Measurements from ENCODE around the gene IPO11.
"Not testable (repeated sequence)": the region's sequence is repeated elsewhere in the genome, so short reads cannot be mapped to it uniquely, and the experiment has no call there.

IPO11 gene

DNA sequence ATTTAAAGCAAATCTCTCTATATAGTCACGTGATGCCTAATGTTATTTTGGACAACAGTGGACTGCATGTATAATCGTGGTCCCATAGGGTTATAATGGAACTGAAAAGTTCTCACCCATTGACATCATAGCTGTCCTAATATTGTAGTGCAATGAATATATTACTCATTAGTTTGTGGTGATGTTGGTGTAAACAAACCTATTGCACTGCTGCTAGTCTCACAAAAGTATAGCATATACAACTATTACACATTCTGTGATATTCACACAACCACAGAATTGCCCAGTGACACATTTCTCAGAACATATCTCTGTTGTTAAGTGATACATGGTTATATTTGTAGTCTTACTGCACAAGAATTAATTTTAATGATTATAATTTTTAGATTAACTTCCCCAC is 37.7 kb downstream of the IPO11 start:
- no peak for DNase-seq

DNA sequence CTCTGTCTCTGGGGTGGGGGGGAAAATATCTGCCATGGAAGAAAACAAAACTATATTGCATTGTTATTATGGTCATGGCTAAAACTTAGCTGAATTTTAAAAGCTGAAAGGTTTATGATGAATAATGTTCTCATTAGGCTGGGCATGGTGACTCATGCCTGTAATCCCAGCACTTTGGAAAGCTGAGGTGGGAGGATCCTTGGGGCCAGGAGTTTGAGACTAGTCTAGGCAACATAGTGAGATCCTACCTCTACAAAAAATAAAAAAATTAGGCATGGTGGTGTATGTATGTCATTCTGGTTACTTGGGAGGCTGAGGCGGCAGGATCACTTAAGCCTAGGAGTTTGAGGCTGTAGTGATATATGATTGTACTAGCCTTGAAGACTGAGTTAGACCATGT is 44.5 kb downstream of the IPO11 start:
- DNase-seq, result peak; percentile 44

DNA sequence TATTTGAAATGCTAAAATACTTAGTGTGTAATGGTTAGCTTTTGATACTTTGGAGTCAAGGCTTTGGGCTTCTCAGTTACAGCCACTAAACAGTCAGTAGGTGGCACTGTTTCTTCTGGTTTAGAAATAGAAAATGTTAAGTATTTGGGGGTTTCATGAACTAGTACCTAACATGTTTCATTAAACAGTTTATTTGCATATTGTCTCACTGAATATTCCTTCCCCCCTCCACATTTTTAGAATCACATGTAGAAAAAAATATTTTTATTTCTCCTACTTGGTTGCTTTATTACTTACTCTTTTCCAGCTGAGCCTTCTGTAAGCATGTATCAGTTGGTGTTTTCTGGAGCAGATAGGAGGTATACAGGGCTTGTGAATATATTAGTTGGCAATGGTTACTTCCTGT is 48.0 kb downstream of the IPO11 start:
- DNase-seq, result peak; percentile 52

DNA sequence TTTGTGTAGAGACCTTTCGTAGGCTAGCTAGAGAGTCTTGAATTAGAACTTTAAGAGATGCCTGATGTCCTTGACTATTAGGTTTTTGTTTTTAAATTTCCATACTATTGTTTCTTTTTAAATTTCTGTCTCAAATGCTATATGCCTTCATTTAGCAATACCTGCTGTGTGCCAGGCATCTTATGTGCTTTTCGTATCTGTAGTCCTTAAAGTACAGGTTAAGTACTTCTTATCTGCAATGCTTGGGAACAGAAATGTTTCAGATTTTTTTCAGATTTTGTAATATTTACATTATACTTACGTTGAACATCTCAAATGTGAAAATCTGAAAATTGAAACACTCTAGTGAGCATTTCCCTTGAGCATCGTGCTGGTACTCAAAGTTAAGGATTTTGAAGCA is 49.0 kb downstream of the IPO11 start:
- DNase-seq, result no peak

DNA sequence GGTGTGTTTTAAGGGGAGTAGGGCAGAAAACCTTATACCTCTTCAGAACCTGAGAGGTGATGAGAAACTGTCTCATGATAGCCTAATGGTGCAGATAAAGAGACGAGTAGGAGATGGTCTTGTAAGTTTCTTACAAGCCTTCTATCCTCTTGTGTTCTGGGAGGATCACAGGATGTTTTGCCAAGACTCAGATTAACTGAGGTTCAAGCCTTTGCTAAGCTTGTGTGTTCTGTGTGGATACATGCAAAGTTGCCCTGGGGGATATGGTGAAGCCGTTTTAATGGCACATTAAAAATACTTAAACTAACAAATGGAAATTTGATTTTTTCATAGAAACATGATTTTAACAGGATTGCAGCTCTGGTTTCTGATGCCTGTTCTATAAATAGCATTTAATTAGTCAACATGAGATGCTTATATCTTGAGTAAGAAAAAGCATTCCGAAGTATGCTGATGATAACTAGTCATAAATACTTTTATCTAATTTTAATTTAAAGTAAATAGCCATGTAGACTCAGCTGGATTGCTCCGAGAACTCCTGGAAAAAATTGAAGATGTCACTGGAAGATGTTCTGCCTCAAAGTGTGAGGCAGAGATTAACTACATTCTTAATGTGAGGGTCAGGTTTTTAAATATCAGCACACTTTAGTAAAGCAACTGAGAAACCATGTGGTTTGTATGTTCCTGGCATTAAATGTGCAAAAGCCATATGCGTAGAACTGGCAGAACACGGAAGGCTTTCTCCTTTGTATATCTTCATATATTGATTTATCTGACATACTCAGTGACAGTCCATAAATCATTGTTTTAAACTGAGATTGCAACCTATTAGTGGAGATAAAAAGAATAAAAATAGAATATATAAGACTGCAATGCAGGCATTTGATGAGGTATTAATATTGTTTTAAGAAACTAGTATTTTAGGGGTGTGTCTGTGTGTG is 53.7 kb downstream of the IPO11 start:
- peak; percentile 49 for DNase-seq

DNA sequence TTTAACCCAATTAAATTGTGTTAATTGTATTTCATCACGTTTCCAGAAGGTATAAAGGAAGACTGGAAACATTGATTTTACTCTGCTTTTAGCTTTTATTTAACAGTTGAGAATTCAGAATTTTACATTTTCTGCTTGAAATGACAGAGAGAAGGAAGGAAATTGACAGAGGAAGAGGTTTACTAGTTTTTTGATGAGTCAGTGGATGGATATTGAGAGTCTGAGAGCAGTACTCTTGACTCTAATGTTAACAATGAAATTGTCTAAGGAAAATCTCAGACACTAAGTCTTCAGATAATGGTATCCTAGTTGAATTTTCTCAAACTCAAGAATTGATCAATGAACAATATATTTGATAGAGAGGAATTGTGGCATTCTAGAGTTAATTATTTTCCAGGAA is 60.6 kb downstream of the IPO11 start:
- DNase-seq, result peak; percentile 25

DNA sequence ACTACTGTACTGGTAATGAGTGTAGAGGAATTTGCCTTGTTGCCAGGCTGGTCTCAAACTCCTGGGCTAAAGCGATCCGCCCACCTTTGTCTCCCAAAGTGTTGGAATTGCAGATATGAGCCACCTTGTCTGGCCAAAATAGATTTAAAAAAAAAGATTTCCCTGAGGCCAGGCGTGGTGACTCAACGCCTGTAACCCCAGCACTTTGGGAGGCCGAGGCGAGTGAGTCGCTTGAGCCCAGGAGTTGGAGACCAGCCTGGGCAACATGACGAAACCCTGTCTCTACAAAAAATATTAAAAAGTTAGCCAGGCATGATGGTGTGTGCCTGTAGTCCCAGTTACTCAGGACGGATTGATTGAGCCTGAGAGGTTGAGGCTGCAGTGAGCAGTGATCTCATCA is 62.5 kb downstream of the IPO11 start:
- peak; percentile 78 for DNase-seq

DNA sequence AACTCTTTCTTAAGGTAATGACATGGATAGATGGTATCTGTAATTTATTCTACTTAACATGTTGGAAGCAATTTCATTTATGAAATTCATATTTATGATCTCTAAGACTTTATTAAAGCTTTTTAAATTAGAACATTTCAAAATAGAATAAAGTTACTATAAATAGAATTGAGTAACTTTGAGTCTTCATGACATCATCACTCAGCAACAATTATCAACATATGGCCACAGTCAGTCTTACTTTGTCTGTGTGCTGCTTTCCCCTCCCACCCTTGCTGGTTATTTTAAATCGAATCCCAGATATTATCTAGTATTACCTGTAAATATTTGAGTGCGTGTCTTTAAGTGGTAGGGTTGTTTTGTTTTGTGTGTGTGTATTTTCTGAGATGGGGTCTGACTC is 65.2 kb downstream of the IPO11 start:
- DNase-seq, result peak; percentile 22

DNA sequence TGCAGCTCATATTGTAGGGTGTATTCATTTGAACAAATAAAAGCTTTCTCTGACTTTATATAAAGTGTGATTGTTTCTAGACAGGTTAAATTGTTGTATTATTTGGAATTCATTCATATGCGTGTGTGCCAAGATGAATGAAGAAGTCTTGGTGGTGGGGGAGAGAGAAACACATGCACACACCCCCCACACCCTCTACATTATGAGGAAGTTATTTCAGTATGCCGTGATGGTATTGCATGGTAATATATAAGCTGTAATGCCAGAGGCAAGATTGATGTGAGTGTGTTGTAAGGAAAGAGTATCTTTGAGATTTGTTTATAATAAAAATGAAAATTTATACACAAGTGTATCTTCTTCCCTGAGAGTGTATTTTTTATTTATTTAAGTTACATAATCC is 71.0 kb downstream of the IPO11 start:
- DNase-seq, result no peak

DNA sequence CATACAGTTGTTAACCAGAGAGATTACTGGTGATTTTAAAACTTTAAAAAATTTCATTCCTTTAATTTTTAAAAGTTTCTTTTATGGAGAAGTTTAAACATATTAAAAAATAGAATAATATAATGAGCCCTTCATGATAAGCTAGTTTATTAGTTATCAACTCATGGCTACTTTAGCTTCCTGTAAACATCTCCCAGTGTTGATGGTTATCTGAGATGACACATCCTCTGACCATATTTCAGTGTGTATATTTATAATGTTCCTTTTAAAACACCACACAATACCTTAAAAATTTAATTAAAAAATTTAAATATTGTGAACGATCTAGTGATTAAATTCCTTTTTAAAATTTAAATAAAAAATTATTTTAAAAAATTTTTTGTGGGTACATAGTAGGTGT is 74.1 kb downstream of the IPO11 start:
- no peak for DNase-seq

DNA sequence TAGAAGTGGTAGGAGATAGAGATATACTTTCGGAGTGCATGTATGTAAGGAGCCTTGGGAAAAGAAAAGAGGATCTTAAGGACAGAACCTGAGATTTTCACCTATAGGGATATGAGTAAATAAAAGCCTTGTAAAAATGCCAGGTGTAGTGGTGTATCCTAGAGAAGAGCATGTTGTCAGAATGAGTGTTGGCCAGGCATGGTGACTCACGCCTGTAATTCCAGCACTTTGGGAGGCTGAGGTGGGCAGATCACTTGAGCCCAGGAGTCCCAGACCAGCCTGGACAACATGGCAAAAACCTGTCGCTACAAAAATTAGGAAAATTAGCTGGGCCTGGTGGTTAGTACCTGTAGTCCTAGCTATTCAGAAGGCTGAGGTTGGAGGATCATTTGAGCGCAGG is 76.0 kb downstream of the IPO11 start:
- DNase-seq, result no peak

DNA sequence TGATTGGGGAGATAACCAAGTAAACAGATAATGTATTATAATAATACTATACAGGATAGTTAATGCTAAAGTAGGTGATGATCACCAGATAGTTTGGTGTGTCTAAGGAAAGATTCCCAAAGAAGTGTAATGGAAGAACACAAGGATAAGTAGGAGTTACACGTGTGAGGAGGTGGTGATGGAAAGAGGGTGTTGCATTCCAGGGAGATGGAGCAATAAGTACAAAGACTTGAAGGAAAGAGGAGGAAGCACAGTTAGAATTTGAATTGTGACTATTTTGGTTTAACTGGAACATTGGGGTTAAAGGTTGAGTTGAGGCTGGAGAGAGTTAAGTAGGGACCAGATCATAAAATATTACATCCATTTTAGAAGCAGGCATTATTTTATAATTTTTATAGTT is 76.9 kb downstream of the IPO11 start:
- no peak for DNase-seq

DNA sequence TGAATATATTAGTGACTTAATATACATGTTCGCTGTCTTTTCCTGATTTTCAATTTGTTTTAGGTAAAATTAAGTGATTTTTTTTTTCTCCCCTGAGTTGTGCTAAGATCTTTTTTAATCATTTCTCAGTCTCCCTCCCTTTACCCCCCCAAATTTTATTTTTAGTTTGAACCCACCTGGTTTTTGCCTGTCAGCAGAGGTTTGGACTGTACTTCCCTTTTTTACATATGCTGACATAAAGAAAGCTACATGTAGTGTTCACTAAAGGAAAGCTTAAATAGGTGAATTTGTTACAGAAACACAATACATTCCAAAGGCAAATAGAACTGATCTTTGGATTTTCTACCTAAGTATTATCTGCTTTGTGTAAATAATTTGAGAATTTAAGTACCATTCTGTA is 82.2 kb downstream of the IPO11 start:
- DNase-seq, result no peak

DNA sequence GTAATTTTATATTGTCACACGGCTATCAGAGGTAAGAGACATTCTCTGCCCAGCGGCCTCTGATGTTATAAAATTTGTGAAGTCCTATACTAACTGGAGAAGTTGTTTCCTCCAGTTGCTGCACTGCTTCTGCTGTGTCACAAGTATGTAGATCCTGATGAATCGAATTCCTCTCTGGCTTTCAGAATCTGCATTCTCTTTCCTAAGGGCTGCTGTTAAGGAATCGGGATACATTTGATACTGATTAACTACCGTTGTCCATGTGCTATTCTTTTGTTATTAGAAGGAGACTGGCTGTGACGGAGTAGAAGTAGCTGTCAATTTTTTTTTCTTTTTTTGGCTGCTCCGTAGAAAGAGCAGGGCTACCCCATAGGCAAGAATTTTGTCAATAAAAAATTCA is 84.3 kb downstream of the IPO11 start:
- no peak for DNase-seq

DNA sequence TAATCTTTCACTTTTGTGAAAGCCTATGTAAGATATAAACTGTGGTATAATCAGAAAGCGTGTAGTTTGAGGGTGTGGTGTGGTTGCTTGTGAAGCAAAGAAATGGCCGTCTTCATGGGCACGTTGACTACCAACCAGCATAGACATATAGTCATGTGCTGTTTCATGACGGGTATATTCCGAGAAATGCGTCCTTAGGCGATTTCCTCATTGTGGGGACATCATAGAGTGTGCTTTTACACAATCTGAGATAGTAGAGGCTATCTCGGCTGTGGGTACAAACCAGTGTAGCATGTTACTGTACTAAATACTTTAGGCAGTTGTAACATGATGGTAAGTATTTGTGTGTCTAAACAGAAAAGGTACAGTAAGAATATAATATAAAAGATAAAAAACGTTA is 86.4 kb downstream of the IPO11 start:
- no peak for DNase-seq

DNA sequence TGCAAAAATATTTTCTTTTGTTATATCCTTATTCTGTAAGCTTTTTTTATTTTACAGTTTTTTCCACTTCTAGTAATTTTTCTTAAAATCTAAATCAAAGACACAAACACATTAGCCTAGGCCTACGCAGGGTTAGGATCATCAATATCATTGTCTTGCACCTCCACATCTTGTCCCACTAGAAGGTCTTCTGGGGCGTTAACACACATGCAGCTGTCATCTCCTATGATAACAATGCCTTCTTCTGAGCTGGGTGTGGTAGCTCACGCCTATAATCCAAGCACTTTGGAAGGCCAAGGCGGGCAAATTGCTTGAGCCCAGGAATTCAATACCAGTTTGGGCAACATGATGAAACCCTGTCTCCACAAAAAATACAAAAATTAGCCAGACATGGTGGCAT is 87.2 kb downstream of the IPO11 start:
- DNase-seq, result no peak

DNA sequence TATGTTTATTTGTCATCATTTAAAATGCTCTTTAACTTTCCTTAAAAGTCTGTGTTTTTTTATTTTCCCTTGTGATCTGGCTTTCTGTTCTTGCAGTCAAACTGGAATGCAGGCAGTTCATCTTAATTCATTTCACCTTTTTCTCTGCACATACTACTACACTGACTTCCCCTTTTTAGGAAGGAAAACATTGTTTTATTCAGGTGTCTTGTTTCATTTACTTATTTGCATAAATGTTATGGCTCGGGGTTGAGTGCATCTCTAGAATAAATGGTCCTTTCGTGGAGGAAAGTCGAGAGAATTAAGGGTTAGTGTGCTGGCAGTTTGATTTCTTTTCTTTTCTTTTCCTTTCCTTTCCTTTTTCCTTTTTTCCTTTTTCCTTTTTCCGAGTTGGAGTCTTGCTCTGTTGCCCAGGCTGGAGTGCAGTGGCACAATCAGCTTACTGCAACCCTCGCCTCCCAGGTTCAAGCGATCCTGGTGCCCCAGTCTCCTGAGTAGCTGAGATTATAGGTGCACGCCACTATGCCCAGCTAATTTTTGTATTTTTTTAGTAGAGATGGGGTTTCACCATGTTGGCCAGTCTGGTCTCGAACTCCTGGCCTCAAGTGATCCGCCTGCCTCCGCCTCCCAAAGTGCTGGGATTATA is 90.0 kb downstream of the IPO11 start:
- no peak for DNase-seq

DNA sequence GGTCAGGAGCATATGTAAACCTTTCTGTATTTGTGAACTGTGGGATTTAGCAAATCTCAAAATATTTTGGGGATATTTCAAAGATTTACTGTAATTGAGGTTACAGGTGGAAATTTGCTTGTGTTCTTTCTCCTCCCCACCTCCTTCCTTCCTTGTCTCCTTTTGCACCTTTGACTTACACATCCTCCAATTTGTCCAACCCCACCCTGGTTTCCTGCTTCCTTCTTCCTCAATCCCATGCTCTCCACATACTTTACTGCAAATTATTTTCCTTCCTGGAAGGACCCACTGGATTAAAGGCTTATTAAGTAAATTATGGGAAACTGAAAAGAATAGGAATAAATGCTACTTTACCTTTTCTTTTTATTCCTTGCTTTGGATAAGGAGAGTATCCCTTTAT is 91.6 kb downstream of the IPO11 start:
- no peak for DNase-seq

DNA sequence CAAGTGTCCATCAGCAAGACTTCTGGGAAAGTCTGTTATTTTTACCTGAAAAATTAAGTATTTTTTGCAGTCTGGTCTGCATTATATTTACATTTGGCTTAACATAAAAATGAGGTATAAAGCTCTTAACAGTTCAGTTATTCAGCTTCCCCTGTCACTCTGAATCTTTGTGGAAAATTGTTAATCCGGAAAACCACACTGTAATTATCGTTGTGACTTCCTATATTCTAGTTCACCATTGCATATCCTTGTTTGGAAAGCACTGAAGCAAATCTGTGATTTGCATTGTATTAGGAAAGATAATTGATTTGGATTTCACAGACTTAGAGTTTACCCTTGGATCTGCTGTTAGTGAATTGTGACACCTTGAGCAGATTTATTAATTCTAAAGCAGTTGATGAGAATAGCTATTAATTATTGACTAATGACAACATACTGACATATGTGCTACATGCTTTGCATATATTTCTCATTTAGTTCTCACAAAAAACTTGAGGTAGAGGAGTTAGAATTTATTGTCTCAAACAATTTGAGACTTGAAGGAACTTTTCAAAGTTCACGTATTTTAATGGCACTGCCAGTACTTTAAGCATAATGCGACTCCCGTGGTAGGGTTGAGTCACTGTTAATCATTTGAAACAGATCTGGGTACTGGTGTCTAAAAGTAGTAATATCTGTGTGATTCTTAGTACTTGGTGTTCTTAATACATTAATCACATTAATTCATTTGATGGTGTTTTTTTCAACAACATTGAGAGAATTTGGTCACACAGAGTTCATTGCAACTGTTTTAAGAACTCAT is 94.3 kb downstream of the IPO11 start:
- DNase-seq, result no peak

DNA sequence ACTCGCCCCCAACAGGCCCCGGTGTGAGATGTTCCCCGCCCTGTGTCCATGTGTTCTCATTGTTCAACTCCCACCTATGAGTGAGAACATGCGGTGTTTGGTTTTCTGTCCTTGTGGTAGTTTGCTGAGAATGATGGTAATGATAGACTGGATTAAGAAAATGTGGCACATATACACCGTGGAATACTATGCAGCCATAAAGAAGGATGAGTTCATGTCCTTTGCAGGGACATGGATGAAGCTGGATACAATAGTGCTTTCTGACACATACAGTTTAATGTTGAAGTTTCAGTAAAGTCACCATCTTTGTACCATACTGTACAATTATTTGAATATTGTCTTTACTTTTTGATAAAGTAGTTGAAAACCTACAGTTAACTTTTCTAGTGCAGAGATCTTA is 96.2 kb downstream of the IPO11 start:
- not testable (repeated sequence) for DNase-seq

DNA sequence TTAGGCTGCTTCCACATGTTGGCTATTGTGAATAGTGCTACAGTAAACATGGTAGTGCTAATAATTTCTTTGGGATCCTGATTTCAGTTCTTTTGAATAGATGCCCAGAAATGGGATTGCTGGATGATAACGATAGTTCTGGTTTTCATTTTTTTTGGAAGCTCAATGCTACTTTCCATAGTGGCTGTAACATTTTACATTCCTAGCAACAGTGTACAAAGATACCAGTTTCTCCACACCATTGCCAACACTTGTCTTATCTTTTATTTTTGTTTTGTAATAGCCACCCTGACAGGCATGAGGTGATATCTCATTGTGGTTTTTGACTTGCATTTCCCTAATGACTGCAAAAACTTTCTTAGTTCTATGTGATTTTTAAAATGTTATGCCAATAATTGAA is 97.2 kb downstream of the IPO11 start:
- no peak for DNase-seq

DNA sequence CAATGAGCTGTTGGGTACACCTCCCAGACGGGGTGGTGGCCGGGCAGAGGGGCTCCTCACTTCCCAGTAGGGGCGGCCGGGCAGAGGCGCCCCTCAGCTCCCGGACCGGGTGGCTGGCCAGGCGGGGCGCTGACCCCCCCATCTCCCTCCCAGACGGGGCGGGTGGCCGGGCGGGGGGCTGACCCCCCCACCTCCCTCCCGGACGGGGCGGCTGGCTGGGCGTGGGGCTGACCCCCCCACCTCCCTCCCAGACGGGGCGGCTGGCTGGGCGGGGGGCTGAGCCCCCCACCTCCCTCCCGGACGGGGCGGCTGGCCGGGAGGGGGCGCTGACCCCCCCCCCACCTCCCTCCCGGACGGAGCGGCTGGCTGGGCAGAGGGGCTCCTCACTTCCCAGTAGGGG is 100.5 kb downstream of the IPO11 start:
- DNase-seq, result not testable (repeated sequence)

DNA sequence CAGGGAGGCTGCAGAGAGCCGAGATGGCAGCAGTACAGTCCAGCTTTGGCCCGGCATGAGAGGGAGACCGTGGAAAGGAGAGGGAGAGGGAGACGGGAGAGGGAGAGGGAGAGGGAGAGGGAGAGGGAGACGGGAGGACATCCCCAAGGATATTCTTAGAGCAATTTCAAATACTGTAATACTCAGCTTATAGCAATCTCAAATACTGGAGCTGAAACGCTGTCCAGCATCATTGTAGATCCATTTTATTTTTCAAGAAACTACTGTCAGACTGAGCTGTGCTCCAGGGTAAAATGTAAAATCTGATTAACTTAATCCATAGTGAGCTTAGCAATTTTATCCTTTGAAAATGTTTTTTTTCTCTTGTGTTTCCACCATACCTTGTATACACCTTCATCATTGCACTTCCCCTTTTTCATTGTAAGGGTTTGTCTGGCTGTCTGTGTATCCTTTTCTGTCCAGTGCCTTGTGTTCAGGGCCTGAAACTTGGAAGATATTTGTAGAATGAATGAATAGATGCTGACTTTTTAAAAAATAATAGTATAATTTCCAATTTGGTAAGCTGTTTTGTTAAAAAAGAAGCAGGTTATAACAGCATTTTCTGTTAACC is 102.1 kb downstream of the IPO11 start:
- no peak for DNase-seq

Data from fibroblast of skin of back (primary cell).